ENCODE results near the gene ITPR1.

The ITPR1 gene

GRCh38 chr3:4819746-4820145 is 326.6 kb downstream of the ITPR1 start:
- no peak for DNase-seq

GRCh38 chr3:4820296-4821121 is 327.4 kb downstream of the ITPR1 start:
- DNase-seq, result peak; percentile 48

GRCh38 chr3:4821338-4821737 is 328.2 kb downstream of the ITPR1 start:
- DNase-seq, result no peak

- peak; percentile 84 for DNase-seq
Measured at GRCh38 chr3:4821975-4822374, 328.8 kb downstream of the ITPR1 start.

- no peak for DNase-seq
Measured at GRCh38 chr3:4822568-4822967, 329.4 kb downstream of the ITPR1 start.

DNA sequence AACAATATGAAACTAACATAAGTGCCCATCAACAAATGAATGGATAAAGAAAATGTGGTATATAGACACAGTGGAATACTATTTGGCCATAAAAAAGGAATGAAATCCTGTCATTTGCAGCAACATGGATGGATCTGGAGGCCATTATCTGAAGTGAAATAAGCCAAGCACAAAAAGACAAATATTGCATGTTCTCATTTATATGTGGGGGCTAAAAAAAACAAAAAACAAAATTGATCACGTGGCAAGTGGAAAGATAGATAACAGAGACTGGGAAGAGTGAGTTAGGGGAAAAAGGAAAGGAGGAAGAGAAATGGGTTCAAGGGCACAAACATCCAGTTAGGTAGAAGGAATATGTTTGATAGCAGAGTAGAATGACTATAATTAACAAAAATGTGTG is 330.2 kb downstream of the ITPR1 start:
- no peak for DNase-seq

GRCh38 chr3:4823986-4824925 is 331.1 kb downstream of the ITPR1 start:
- DNase-seq, result no peak

DNA sequence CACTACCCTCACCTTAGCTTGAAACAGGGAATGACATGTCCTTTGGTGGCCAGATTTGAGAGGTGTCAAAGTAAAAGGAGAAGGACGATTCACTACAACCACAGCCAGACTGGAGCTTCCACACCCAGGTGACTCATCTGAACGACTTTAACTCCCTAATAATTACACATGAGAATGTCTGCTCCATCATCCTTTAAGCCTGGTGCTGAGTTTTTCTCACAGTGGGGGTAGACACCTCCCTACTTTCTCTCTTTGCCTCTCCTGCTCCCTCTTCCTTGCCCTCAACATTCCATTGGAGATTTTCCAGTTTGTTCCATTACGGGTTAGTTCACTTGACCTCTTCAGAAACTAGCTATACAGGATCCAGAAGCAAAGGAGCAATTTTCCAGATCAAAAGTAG is 331.8 kb downstream of the ITPR1 start:
- no peak for DNase-seq

DNA sequence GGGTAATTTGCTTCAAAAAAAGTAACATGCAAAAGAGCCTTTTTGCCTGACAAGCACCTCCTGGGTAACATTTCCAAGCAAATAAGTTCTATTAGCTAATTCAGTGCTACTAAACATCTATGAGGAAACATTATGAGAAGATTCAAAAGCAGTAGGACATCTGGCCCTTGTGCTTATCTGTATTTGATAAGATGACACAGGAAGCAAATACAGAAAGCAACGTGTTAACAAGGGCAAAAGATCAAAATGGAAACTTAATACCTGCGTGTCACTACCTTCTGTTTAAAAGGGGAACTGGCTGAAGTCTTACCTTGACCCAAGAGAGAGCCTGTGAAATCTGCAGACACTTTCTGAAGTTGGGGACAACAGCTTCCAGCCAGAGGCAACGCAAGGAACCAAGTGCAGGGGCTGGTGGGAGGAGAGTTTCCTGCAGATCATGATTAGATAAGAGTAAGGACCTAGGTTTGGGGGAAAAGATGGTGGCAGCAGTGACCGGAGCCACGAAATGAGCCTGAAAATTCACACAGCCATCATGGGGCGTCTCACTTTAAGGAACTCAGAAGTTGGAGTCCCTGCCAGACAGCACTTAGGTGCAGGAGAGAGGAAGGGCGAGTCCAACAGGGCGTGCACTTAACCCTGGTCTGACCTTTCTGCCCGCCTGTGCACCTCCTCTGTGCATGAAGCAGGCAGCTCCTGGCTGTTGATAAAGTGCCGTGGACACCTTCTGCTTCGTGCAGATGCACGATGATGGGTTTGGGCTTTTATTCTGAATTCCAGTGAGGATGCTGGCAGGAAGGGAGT is 332.5 kb downstream of the ITPR1 start:
- no peak for DNase-seq

DNA sequence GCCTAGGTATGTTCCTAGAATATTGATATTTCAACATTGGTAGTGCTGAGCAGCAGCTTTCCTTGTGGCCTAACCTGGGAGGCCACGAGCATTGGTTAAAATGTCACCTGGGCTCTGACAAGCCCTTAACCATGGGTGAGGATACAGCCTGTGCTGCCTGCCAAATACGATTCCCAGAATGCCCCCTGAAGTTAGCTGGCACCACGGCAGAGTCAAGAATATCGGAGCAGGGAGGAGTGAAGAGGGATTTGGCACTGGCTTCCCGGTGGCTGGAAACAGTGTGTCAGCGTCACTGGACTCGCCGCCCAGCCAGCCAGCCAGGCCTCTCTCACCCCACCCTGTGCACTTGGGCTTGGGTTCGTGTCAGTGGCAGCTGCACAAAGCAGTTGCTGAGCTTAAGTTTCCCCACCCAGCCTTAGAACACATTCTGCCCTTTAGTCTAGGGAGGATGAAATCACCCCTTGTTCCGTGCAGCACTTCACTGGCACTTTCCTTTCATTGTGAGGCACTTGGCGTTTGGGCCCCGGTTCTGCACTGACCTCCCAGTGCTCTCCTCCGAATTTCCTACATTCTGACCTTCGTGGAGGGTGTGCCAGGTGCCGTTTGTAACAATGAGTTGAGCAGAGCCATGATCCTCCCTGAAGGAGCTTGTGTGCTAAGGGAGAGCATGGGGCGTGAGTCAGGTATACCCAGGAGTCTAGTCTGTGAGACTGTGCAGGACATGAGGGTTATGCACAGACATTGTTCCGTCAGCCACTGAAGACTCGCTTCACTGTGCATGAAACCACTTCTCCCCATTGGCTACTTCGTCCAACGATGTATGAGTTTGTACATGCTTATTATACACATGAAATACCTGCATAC is 333.3 kb downstream of the ITPR1 start:
- no peak for DNase-seq

- DNase-seq, result no peak
Measured at GRCh38 chr3:4827767-4828166, 334.6 kb downstream of the ITPR1 start.

GRCh38 chr3:4828279-4829030 is 335.3 kb downstream of the ITPR1 start:
- DNase-seq, result no peak

DNA sequence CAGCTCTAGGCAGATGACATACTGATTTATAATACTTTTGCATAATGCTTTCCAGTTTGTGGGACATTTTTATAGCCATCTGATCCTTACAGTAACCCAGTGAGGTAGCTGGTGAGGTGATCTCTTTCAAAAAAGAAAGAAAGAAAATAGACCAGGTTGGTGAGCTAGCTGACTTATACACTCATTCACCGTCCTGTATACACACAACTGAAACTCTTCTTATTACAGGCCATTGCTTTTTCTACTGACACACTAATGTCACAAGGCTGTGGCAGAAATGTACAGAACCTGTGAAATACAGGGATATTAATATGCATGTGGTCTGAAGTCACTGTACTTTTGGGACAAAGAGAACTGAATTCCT is 335.9 kb downstream of the ITPR1 start:
- no peak for DNase-seq

GRCh38 chr3:4830586-4830914 is 337.4 kb downstream of the ITPR1 start:
- DNase-seq, result no peak

DNA sequence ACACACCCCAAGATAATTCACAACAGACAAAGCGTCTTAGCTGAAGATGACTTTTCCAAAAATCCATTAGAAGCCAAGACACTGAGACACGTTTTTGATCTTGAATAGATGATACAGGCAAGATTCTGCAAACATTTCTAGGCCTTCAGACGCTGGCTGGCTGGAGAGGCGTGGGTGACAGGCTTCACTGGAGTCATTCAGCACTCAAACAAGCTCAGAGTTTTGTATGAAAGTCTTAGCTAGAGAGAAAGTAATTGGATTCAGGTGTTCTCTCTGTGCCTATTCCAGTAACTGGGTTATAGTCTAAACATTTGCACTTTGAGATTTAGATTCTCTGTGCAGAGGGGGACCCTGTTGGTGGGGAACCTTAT is 338.4 kb downstream of the ITPR1 start:
- DNase-seq, result peak; percentile 59

- no peak for DNase-seq
Measured at GRCh38 chr3:4833471-4833870, 340.3 kb downstream of the ITPR1 start.

GRCh38 chr3:4834403-4834866 is 341.3 kb downstream of the ITPR1 start:
- DNase-seq, result peak; percentile 81

- DNase-seq, result no peak
Measured at GRCh38 chr3:4835616-4836043, 342.5 kb downstream of the ITPR1 start.

DNA sequence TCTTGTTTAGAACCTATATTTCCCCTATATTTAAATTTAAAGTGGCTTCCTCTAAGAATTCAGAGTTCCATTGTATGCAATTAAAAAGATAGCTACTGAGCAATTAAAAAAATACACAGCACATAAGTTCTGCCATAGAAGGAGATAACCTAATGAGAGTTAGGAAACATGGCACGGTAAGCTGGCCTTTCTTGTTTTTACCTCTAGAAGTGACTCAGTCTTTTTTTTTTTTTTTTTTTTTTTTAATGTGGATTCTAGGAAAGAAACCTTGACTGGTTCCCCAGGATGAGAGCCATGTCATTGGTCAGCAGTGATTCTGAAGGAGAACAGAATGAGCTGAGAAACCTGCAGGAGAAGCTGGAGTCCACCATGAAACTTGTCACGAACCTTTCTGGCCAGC is 343.4 kb downstream of the ITPR1 start:
- no peak for DNase-seq

DNA sequence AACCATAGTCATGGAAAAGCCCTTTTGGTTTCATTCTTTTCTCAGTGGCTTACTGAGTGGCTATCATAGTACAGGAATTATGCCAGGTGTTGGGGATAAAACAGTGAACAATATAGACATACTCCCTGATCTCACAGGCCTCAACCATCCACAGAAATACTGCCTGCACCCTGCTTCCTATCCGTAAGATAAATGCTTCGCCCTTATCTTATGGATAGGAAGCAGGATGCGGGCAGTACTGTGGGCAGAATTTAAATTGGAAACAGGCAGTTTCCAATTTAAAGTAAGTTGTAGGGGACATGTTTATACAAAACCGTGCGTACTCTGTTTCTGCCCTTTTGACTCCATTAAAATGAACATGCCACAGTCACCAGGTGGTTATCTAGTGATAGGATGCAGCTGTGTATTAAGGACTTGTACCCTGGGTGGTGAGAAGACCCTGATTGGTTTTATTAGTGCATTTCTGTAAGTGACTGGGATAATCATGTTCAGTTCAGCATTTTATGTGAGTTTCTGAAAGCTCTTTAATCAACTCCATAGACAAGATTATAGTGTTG is 344.3 kb downstream of the ITPR1 start:
- no peak for DNase-seq

GRCh38 chr3:4838621-4839022 is 345.5 kb downstream of the ITPR1 start:
- DNase-seq, result no peak

All from stimulated activated CD4-positive, alpha-beta T cell treated with anti-CD3 and anti-CD28 coated beads, Interleukin-1b, Interleukin-23, amount 100 ng/mL, for 48 hours (primary cell).